ENCODE data around the gene OR51I2. TPM values are rescaled to one million over a fixed set of nuclear protein-coding genes. Genes with fewer than 3 reads are reported as not detected.

OR51I2 gene
- total RNA-seq, 3 donors from 2014 or later (not counting 1 experiment from before 2014, with no cell fraction given) = not detected

GRCh38 chr11:5486421-5486820 lies 37.3 kb downstream of the OR51I2 start:
- no peak for DNase-seq
- intact Hi-C loops (cut with micrococcal nuclease) = no loop called here
- WGBS (ENCODE audit: insufficient coverage) = 60% methylated on average over 2 of the region's 3 CpGs
- H3K36me3 Mint-ChIP-seq = no peaks in the 10 kb centered on the region
- H3K4me1 ChIP-seq (ENCODE audit: control insufficient read depth, insufficient read depth, low read length) = no peaks in the 10 kb centered on the region
- no peak overlapping the region for H3K27ac Mint-ChIP-seq
- H3K36me3 ChIP-seq (ENCODE audit: control insufficient read depth, insufficient read depth, low read length) = no peaks in the 10 kb centered on the region
- no peak for ATAC-seq
- no peaks in the 10 kb centered on the region for H3K27me3 ChIP-seq (ENCODE audit: control insufficient read depth, insufficient read depth, low read length)
- H3K9me3 Mint-ChIP-seq = no peaks in the 10 kb centered on the region
- H3K4me1 Mint-ChIP-seq = no peaks in the 10 kb centered on the region
- H3K27me3 Mint-ChIP-seq (ENCODE audit: low read depth in 2 of 2) = peaks cover 0 to 6% of the 10 kb centered on the region in 2 donors
- H3K4me3 Mint-ChIP-seq = no peak overlapping the region
- H3K9me3 ChIP-seq (ENCODE audit: control insufficient read depth, insufficient read depth, low read length) = no peaks in the 10 kb centered on the region
- no peak overlapping the region for H3K27ac ChIP-seq (ENCODE audit: low read length)
- no peak for TF ChIP-seq CTCF (IDR thresholded peaks at IDR 0.05)
- no peak overlapping the region for H3K4me3 ChIP-seq (ENCODE audit: low read length)

GRCh38 chr11:5488385-5488784 lies 39.3 kb downstream of the OR51I2 start, which contains the start of gene OR52D1:
Gene OR52D1, plus strand, starts transcription at chr11:5488685. Its CDS starts 22 bp downstream, at chr11:5488707.
- no peaks in the 10 kb centered on the region for H3K9me3 Mint-ChIP-seq
- DNase-seq = no peak
- no peak within 1 kb of the TSS for H3K4me3 Mint-ChIP-seq

GRCh38 chr11:5488798-5489399 lies 39.8 kb downstream of the OR51I2 start:
- Histone ChIP-seq H3K4me1 (ENCODE audit: control insufficient read depth, insufficient read depth, low read length) (no peaks in the 10 kb centered on the region), H3K27me3 (ENCODE audit: control insufficient read depth, insufficient read depth, low read length) (no peaks in the 10 kb centered on the region), H3K4me3 (ENCODE audit: low read length) (no peak overlapping the region), H3K9me3 (ENCODE audit: control insufficient read depth, insufficient read depth, low read length) (no peaks in the 10 kb centered on the region), H3K36me3 (ENCODE audit: control insufficient read depth, insufficient read depth, low read length) (no peaks in the 10 kb centered on the region), H3K27ac (ENCODE audit: low read length) (no peak overlapping the region)
- Mint-ChIP-seq H3K36me3 (no peaks in the 10 kb centered on the region), H3K27ac (no peak overlapping the region), H3K27me3 (ENCODE audit: low read depth in 2 of 2) (peaks cover 1 to 6% of the 10 kb centered on the region in 2 donors), H3K9me3 (no peaks in the 10 kb centered on the region), H3K4me1 (no peaks in the 10 kb centered on the region), H3K4me3 (no peak overlapping the region)
- ATAC-seq (no peak), DNase-seq (no peak)
- WGBS (ENCODE audit: insufficient coverage) = 91% methylated on average over 4 of the region's 4 CpGs
- intact Hi-C loops (cut with micrococcal nuclease) = no loop called here
- no peak for TF ChIP-seq CTCF (IDR thresholded peaks at IDR 0.05)

More at GRCh38 chr11:5488385-5488784, 39.3 kb downstream of the OR51I2 start, which contains the start of gene OR52D1:
- Mint-ChIP-seq H3K4me1 (no peaks in the 10 kb centered on the region), H3K36me3 (no peaks in the 10 kb centered on the region), H3K27ac (no peak within 1 kb of the TSS), H3K27me3 (ENCODE audit: low read depth in 2 of 2) (peaks cover 0 to 6% of the 10 kb centered on the region in 2 donors)
- H3K36me3 ChIP-seq (ENCODE audit: control insufficient read depth, insufficient read depth, low read length) = no peaks in the 10 kb centered on the region
- no peak for ATAC-seq
- H3K27ac ChIP-seq (ENCODE audit: low read length) = no peak within 1 kb of the TSS
- H3K27me3 ChIP-seq (ENCODE audit: control insufficient read depth, insufficient read depth, low read length) = no peaks in the 10 kb centered on the region
- H3K9me3 ChIP-seq (ENCODE audit: control insufficient read depth, insufficient read depth, low read length) = no peaks in the 10 kb centered on the region
- H3K4me1 ChIP-seq (ENCODE audit: control insufficient read depth, insufficient read depth, low read length) = no peaks in the 10 kb centered on the region
- H3K4me3 ChIP-seq (ENCODE audit: low read length) = no peak within 1 kb of the TSS
- intact Hi-C loops (cut with micrococcal nuclease) = no loop called here
- no peak for TF ChIP-seq CTCF (IDR thresholded peaks at IDR 0.05)
